ENCODE results near the gene ALDH9A1. TPM values are rescaled to one million over a fixed set of nuclear protein-coding genes. Genes with fewer than 3 reads are reported as not detected.
"Not testable (repeated sequence)": the region's sequence is repeated elsewhere in the genome, so short reads cannot be mapped to it uniquely, and the experiment has no call there.

ALDH9A1 gene
- total and polyA plus RNA-seq, 4 experiments from 2014 or later, result 45.2 to 106 (median 70.9) TPM

- no peaks in the 10 kb centered on the region for H3K27me3 ChIP-seq (ENCODE audit: insufficient read depth, low read length)
- no peak overlapping the region for H3K4me3 ChIP-seq (ENCODE audit: low read length in 2 of 2)
- POLR2A ChIA-PET (ENCODE audit: partially characterized antibody), result interaction anchor here (1.8 kb wide), 1 partner anchor 65 kb away, joined by 4 read pairs; the partner anchor contains the start of gene TMCO1
- Mint-ChIP-seq H3K4me3 (no peak overlapping the region), H3K27me3 (peaks cover 6 to 15% of the 10 kb centered on the region in 2 donors), H3K4me1 (peaks cover 3 to 7% (median 3%) of the 10 kb centered on the region in 4 donors), H3K27ac (no peak overlapping the region), H3K36me3 (peaks cover 0 to 1% of the 10 kb centered on the region in 2 donors), H3K9me3 (no peaks in the 10 kb centered on the region)
- H3K27ac ChIP-seq (ENCODE audit: low read depth, low read length), result no peak overlapping the region
- intact Hi-C loops (cut with micrococcal nuclease), result no loop called here
- no peaks in the 10 kb centered on the region for H3K9me3 ChIP-seq (ENCODE audit: control insufficient read depth in 1 of 2, low read length in 2 of 2)
- H3K36me3 ChIP-seq (ENCODE audit: insufficient read depth, low read length), result no peaks in the 10 kb centered on the region
- CTCF ChIA-PET (ENCODE audit: partially characterized antibody), result interaction anchor here (0.7 to 1.4 kb wide), 2 partner anchors 13 to 90 kb away, joined by 3 to 4 read pairs; no protein-coding TSS in a partner anchor
- H3K4me1 ChIP-seq (ENCODE audit: insufficient read depth, low read length), result peaks cover 3% of the 10 kb centered on the region
- DNase-seq, result no peak
Observed at GRCh38 chr1:165703648-165704047, 5.3 kb upstream of the ALDH9A1 start.

- H3K27me3 Mint-ChIP-seq; H3K36me3 ChIP-seq (ENCODE audit: insufficient read depth, low read length); H3K9me3 Mint-ChIP-seq; H3K4me3 ChIP-seq (ENCODE audit: low read length in 2 of 2); H3K36me3 Mint-ChIP-seq; POLR2A ChIA-PET (ENCODE audit: partially characterized antibody); H3K27ac Mint-ChIP-seq; H3K4me3 Mint-ChIP-seq; H3K27me3 ChIP-seq (ENCODE audit: insufficient read depth, low read length); H3K27ac ChIP-seq (ENCODE audit: low read depth, low read length); DNase-seq; intact Hi-C loops (cut with micrococcal nuclease); H3K9me3 ChIP-seq (ENCODE audit: control insufficient read depth in 1 of 2, low read length in 2 of 2): not testable (repeated sequence)
- H3K4me1 ChIP-seq (ENCODE audit: insufficient read depth, low read length), result peaks cover 12% of the 10 kb centered on the region
- CTCF ChIA-PET (ENCODE audit: partially characterized antibody), result interaction anchor here (0.6 to 0.7 kb wide), 2 partner anchors 172 to 306 kb away, joined by 3 read pairs; no protein-coding TSS in a partner anchor
- peaks cover 6 to 18% (median 13%) of the 10 kb centered on the region in 4 donors for H3K4me1 Mint-ChIP-seq
Observed at GRCh38 chr1:165701922-165702321, 3.6 kb upstream of the ALDH9A1 start.

DNA sequence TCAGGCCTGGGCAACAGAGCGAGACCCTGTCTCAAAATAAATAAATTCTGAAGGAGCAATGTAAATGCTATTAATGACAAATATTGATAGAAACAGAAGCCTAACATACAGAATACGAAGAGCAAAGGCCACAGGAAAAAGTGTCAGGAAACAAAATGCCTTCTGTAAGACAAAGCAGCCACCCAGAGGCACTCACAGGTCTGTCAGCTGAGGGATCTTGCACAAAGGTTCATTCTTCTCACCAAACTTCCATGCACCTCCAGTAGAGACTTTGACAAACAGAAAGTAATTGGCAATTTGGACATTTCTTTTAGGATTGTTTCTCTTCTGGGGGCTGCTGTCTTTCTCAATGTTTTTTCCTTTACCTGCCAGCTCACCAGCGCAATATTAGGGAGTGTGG, 1.2 kb upstream of the ALDH9A1 start:
- Histone ChIP-seq H3K27ac (ENCODE audit: low read depth, low read length) (no peak overlapping the region), H3K9me3 (ENCODE audit: control insufficient read depth in 1 of 2, low read length in 2 of 2) (no peaks in the 10 kb centered on the region), H3K4me3 (ENCODE audit: low read length in 2 of 2) (no peak overlapping the region), H3K27me3 (ENCODE audit: insufficient read depth, low read length) (no peaks in the 10 kb centered on the region), H3K36me3 (ENCODE audit: insufficient read depth, low read length) (no peaks in the 10 kb centered on the region), H3K4me1 (ENCODE audit: insufficient read depth, low read length) (peaks cover 21% of the 10 kb centered on the region)
- intact Hi-C loops (cut with micrococcal nuclease), result loop anchor here (2.0 kb wide), 1 partner anchor 101 kb away; no protein-coding TSS in a partner anchor
- CTCF ChIA-PET (ENCODE audit: partially characterized antibody), result interaction anchor here (2.5 kb wide), 1 partner anchor 215 kb away, joined by 15 read pairs; no protein-coding TSS in a partner anchor
- H3K4me3 Mint-ChIP-seq, result peak overlapping the region in 5 of 8 donors; percentile 7 to 92 (median 59)
- no peaks in the 10 kb centered on the region for H3K9me3 Mint-ChIP-seq
- POLR2A ChIA-PET (ENCODE audit: partially characterized antibody), result interaction anchor here (2.9 to 4.4 kb wide), 2 partner anchors 14 to 70 kb away, joined by 18 to 60 read pairs; partner anchors contain the start of gene TMCO1
- H3K27ac Mint-ChIP-seq, result peak overlapping the region in 2 of 7 donors; percentile 65 to 77
- H3K36me3 Mint-ChIP-seq, result peaks cover 0 to 14% of the 10 kb centered on the region in 2 donors
- H3K4me1 Mint-ChIP-seq, result peaks cover 15 to 39% (median 27%) of the 10 kb centered on the region in 4 donors
- no peak for DNase-seq
- H3K27me3 Mint-ChIP-seq, result no peaks in the 10 kb centered on the region

DNA sequence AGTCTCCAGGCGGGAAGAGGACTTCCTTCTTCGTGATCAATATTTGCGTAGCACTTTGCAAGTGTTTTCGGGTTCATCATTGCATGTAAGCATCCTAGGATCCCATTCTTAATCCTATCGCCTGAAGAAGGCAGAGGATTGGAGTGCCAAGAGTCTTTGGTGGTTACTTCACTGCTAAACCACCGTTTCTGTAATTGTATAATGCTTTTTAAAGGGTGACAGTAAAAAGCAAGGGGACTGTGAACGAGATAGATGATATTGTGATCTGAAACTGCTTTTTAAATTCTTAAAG, 345 bp upstream of the ALDH9A1 start:
- no peaks in the 10 kb centered on the region for H3K9me3 ChIP-seq (ENCODE audit: control insufficient read depth in 1 of 2, low read length in 2 of 2)
- H3K27me3 ChIP-seq (ENCODE audit: insufficient read depth, low read length), result no peaks in the 10 kb centered on the region
- ChIA-PET CTCF (ENCODE audit: partially characterized antibody) (interaction anchor here (0.7 to 5.0 kb wide), 5 partner anchors 12 to 216 kb away, joined by 3 to 23 read pairs (median 15); partner anchors contain the start of gene TMCO1), POLR2A (ENCODE audit: partially characterized antibody) (interaction anchor here (0.8 to 4.4 kb wide), 10 partner anchors 10 to 305 kb away, joined by 3 to 60 read pairs (median 6); partner anchors contain the start of genes MGST3 and TMCO1)
- peak overlapping the region; percentile 79 for H3K27ac ChIP-seq (ENCODE audit: low read depth, low read length)
- H3K4me1 Mint-ChIP-seq, result peaks cover 15 to 39% (median 27%) of the 10 kb centered on the region in 4 donors
- H3K36me3 Mint-ChIP-seq, result peaks cover 0 to 20% of the 10 kb centered on the region in 2 donors
- no peaks in the 10 kb centered on the region for H3K27me3 Mint-ChIP-seq
- intact Hi-C loops (cut with micrococcal nuclease), result loop anchor here (1.0 to 2.0 kb wide), 4 partner anchors 67 to 216 kb away; partner anchors contain the start of genes MGST3 and TMCO1
- no peaks in the 10 kb centered on the region for H3K36me3 ChIP-seq (ENCODE audit: insufficient read depth, low read length)
- peak overlapping the region; percentile 91 to 99 (median 97) for H3K27ac Mint-ChIP-seq
- H3K4me3 Mint-ChIP-seq, result peak overlapping the region; percentile 92 to 100 (median 95)
- peak overlapping the region; percentile 8 to 95 for H3K4me3 ChIP-seq (ENCODE audit: low read length in 2 of 2)
- DNase-seq, result no peak
- H3K9me3 Mint-ChIP-seq, result peaks cover 0 to 1% (median 0%) of the 10 kb centered on the region in 8 donors
- peaks cover 21% of the 10 kb centered on the region for H3K4me1 ChIP-seq (ENCODE audit: insufficient read depth, low read length)

- peak overlapping the region; percentile 91 to 99 (median 97) for H3K27ac Mint-ChIP-seq
- peaks cover 21% of the 10 kb centered on the region for H3K4me1 ChIP-seq (ENCODE audit: insufficient read depth, low read length)
- peak overlapping the region; percentile 95 to 97 for H3K4me3 ChIP-seq (ENCODE audit: low read length in 2 of 2)
- POLR2A ChIA-PET (ENCODE audit: partially characterized antibody), result interaction anchor here (0.6 to 4.4 kb wide), 16 partner anchors 12 to 792 kb away, joined by 3 to 60 read pairs (median 4); partner anchors contain the start of genes MGST3 and TMCO1
- peak overlapping the region; percentile 79 for H3K27ac ChIP-seq (ENCODE audit: low read depth, low read length)
- peaks cover 15 to 39% (median 27%) of the 10 kb centered on the region in 4 donors for H3K4me1 Mint-ChIP-seq
- H3K36me3 Mint-ChIP-seq, result peaks cover 4 to 26% of the 10 kb centered on the region in 2 donors
- no peak for DNase-seq
- CTCF ChIA-PET (ENCODE audit: partially characterized antibody), result interaction anchor here (0.8 to 5.0 kb wide), 9 partner anchors 11 to 217 kb away, joined by 3 to 23 read pairs (median 9); partner anchors contain the start of genes MGST3 and TMCO1
- intact Hi-C loops (cut with micrococcal nuclease), result no loop called here
- peak overlapping the region; percentile 92 to 100 (median 98) for H3K4me3 Mint-ChIP-seq
- no peaks in the 10 kb centered on the region for H3K9me3 ChIP-seq (ENCODE audit: control insufficient read depth in 1 of 2, low read length in 2 of 2)
- H3K27me3 Mint-ChIP-seq, result no peaks in the 10 kb centered on the region
- no peaks in the 10 kb centered on the region for H3K27me3 ChIP-seq (ENCODE audit: insufficient read depth, low read length)
- peaks cover 0 to 2% (median 0%) of the 10 kb centered on the region in 8 donors for H3K9me3 Mint-ChIP-seq
- H3K36me3 ChIP-seq (ENCODE audit: insufficient read depth, low read length), result no peaks in the 10 kb centered on the region
Observed at GRCh38 chr1:165697491-165697880, 876 bp downstream of the ALDH9A1 start.

DNA sequence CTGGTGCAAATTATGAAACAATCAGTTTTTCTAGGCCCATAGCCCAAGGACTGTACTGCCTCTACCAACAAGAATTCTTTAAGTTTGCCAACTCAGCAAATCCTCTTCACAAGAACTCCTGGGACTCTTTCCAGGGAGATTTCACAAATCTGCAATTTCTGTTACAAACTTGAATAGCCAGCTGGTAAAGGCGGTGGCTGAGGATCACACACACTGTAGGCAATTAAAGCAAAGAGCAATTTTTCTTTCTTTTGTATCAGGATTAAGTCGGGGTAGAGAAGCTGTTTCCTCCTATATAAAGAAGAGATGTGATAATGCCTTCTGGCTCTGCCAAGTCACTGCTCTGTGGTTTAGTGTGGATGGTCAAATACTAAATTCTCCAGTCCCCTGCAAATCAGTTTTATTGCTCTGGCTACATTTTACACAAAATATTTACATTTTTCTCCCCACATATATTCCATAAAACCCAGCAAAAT, 1.7 kb downstream of the ALDH9A1 start:
- ChIA-PET POLR2A (ENCODE audit: partially characterized antibody) (interaction anchor here (2.7 to 4.4 kb wide), 2 partner anchors 66 to 73 kb away, joined by 25 to 60 read pairs; partner anchors contain the start of genes MGST3 and TMCO1), CTCF (ENCODE audit: partially characterized antibody) (interaction anchor here (1.3 to 5.0 kb wide), 5 partner anchors 10 to 175 kb away, joined by 3 to 23 read pairs (median 13); partner anchors contain the start of gene TMCO1)
- peak overlapping the region; percentile 3 to 99 (median 62) for H3K27ac Mint-ChIP-seq
- intact Hi-C loops (cut with micrococcal nuclease), result no loop called here
- no peaks in the 10 kb centered on the region for H3K36me3 ChIP-seq (ENCODE audit: insufficient read depth, low read length)
- no peaks in the 10 kb centered on the region for H3K9me3 ChIP-seq (ENCODE audit: control insufficient read depth in 1 of 2, low read length in 2 of 2)
- peaks cover 20 to 46% (median 34%) of the 10 kb centered on the region in 4 donors for H3K4me1 Mint-ChIP-seq
- H3K27me3 ChIP-seq (ENCODE audit: insufficient read depth, low read length), result no peaks in the 10 kb centered on the region
- DNase-seq, result no peak
- H3K36me3 Mint-ChIP-seq, result peaks cover 12 to 34% of the 10 kb centered on the region in 2 donors
- H3K4me3 Mint-ChIP-seq, result peak overlapping the region; percentile 33 to 100 (median 95)
- H3K4me3 ChIP-seq (ENCODE audit: low read length in 2 of 2), result no peak overlapping the region
- peaks cover 21% of the 10 kb centered on the region for H3K4me1 ChIP-seq (ENCODE audit: insufficient read depth, low read length)
- no peak overlapping the region for H3K27ac ChIP-seq (ENCODE audit: low read depth, low read length)
- H3K9me3 Mint-ChIP-seq, result peaks cover 0 to 2% (median 0%) of the 10 kb centered on the region in 8 donors
- no peaks in the 10 kb centered on the region for H3K27me3 Mint-ChIP-seq

DNA sequence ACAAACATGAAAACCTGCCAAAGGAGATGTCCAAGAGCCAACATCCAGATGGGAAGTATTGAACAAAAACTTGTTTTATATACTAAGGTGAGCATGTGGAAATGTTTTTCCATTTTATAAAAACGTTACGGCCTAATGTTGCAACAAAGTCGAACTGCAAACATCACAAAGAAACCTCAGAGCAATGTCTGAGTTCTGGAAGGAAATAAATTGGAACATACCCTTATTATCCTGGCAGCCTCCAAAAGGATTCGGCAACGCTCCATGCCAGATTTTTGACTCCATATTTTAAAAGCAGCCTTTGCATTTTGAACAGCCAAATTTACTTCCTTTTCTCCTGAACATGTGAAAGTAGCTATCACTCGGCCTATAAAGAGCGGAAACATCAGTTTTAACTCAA, 3.3 kb downstream of the ALDH9A1 start:
- Histone ChIP-seq H3K27me3 (ENCODE audit: insufficient read depth, low read length) (no peaks in the 10 kb centered on the region), H3K36me3 (ENCODE audit: insufficient read depth, low read length) (no peaks in the 10 kb centered on the region), H3K4me3 (ENCODE audit: low read length in 2 of 2) (no peak overlapping the region), H3K4me1 (ENCODE audit: insufficient read depth, low read length) (peaks cover 21% of the 10 kb centered on the region), H3K9me3 (ENCODE audit: control insufficient read depth in 1 of 2, low read length in 2 of 2) (no peaks in the 10 kb centered on the region), H3K27ac (ENCODE audit: low read depth, low read length) (no peak overlapping the region)
- CTCF ChIA-PET (ENCODE audit: partially characterized antibody), result interaction anchor here (1.2 to 5.0 kb wide), 3 partner anchors 8 to 96 kb away, joined by 3 to 23 read pairs (median 3); no protein-coding TSS in a partner anchor
- intact Hi-C loops (cut with micrococcal nuclease), result no loop called here
- no peak overlapping the region for H3K27ac Mint-ChIP-seq
- peaks cover 26 to 58% (median 41%) of the 10 kb centered on the region in 4 donors for H3K4me1 Mint-ChIP-seq
- H3K9me3 Mint-ChIP-seq, result peaks cover 0 to 2% (median 0%) of the 10 kb centered on the region in 8 donors
- peaks cover 18 to 47% of the 10 kb centered on the region in 2 donors for H3K36me3 Mint-ChIP-seq
- no peaks in the 10 kb centered on the region for H3K27me3 Mint-ChIP-seq
- DNase-seq, result no peak
- peak overlapping the region in 2 of 8 donors; percentile 51 to 70 for H3K4me3 Mint-ChIP-seq
- POLR2A ChIA-PET (ENCODE audit: partially characterized antibody), result no interaction called here

All from CD4-positive, alpha-beta memory T cell (primary cell).